ENCODE results near the gene PODNL1. TPM values are rescaled to one million over a fixed set of nuclear protein-coding genes. Genes with fewer than 3 reads are reported as not detected.

PODNL1 gene
- total RNA-seq, 1 experiment from 2014 or later, result 6.4 TPM

GRCh38 chr19:13961826-13962698 lies 23.8 kb upstream of the PODNL1 start:
- Histone ChIP-seq H3K9me2 (ENCODE audit: insufficient read depth) (no peaks in the 10 kb centered on the region), H3K4me2 (no peak overlapping the region), H2AFZ (no peak overlapping the region), H3F3A (ENCODE audit: insufficient read depth, low read depth) (peaks cover 23% of the 10 kb centered on the region), H3K36me3 (ENCODE audit: low read depth) (peaks cover 13% of the 10 kb centered on the region; the same call in 1 of the 2 replicates), H3K9me3 (ENCODE audit: insufficient read depth, low read depth) (no peaks in the 10 kb centered on the region), H3K4me3 (no peak overlapping the region), H3K4me1 (replicated peaks; ENCODE audit: insufficient read depth) (no peaks in the 10 kb centered on the region), H3K27me3 (ENCODE audit: insufficient read depth, low read depth) (no peaks in the 10 kb centered on the region), H3K79me2 (ENCODE audit: low read depth) (no peaks in the 10 kb centered on the region), H3K27ac (no peak overlapping the region), H4K20me1 (ENCODE audit: insufficient read depth) (no peaks in the 10 kb centered on the region)
- DNase-seq, result no peak
- no peak for TF ChIP-seq EZH2 (IDR thresholded peaks at IDR 0.05; ENCODE audit: low read depth)
- TF ChIP-seq, protein P1, sequence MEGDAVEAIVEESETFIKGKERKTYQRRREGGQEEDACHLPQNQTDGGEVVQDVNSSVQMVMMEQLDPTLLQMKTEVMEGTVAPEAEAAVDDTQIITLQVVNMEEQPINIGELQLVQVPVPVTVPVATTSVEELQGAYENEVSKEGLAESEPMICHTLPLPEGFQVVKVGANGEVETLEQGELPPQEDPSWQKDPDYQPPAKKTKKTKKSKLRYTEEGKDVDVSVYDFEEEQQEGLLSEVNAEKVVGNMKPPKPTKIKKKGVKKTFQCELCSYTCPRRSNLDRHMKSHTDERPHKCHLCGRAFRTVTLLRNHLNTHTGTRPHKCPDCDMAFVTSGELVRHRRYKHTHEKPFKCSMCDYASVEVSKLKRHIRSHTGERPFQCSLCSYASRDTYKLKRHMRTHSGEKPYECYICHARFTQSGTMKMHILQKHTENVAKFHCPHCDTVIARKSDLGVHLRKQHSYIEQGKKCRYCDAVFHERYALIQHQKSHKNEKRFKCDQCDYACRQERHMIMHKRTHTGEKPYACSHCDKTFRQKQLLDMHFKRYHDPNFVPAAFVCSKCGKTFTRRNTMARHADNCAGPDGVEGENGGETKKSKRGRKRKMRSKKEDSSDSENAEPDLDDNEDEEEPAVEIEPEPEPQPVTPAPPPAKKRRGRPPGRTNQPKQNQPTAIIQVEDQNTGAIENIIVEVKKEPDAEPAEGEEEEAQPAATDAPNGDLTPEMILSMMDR (conservative IDR thresholded peaks at IDR 0.05), result no peak
- intact Hi-C loops (cut with micrococcal nuclease; ENCODE audit: unreplicated experiment), result no loop called here
- ChIA-PET CTCF (no interaction called here), POLR2A (ENCODE audit: unreplicated experiment) (no interaction called here)
- no TSS peak for BruUV-seq (replicated peaks)

DNA sequence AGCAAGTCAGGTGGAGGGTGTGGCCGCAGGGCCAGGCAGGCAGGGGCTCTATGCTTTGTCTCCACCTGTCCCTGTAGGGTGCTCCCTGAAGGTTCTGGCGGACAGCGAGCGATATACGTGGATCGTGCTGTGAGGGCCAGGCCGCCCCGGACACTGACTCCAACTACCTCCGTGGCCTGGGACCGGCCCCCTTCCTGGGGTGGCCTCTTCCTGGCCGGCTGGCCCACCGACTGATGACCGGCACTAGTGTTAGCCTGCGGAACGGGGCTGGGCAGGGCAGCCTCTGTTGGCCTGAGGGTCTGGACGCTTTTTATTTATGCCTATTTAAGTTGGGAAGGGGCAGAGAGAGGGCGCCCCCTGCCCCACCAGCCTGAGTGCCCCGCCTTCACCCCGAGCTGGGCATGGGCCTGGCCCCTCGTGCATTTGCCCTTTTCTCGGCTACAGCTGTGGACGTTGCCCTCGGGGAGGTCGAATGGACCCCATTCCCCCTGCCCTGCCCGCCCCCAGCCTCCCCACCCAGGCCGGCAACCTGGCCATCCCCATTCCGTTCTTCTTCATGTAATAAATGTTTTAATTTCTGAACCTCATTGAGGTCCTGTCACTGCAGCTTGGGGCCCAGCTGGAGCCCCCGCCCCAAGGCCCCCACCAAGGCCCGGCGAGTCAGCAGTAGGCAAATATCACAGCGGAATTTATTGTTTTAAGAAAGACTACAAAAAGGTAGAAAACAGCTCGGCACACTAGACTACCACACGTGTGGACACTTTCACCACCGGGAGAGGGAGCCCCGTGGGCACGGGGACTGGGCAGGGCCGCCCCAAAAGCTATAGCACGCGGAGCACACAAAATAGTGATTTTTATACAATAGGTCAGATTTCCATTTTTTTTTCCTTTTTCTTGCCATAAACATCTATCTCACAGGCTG lies 22.9 kb upstream of the PODNL1 start:
- TF ChIP-seq EZH2 (IDR thresholded peaks at IDR 0.05; ENCODE audit: low read depth), result no peak
- TF ChIP-seq, protein P1 (conservative IDR thresholded peaks at IDR 0.05), result no peak
- POLR2A ChIA-PET (ENCODE audit: unreplicated experiment), result no interaction called here

More for the DNA sequence above, 22.9 kb upstream of the PODNL1 start:
- Histone ChIP-seq H3K79me2 (ENCODE audit: low read depth) (no peaks in the 10 kb centered on the region), H3K27ac (no peak overlapping the region), H3K4me3 (no peak overlapping the region), H3K4me1 (replicated peaks; ENCODE audit: insufficient read depth) (no peaks in the 10 kb centered on the region), H3F3A (ENCODE audit: insufficient read depth, low read depth) (peaks cover 23% of the 10 kb centered on the region), H3K27me3 (ENCODE audit: insufficient read depth, low read depth) (no peaks in the 10 kb centered on the region), H2AFZ (no peak overlapping the region), H3K9me2 (ENCODE audit: insufficient read depth) (no peaks in the 10 kb centered on the region), H3K9me3 (ENCODE audit: insufficient read depth, low read depth) (no peaks in the 10 kb centered on the region), H3K4me2 (no peak overlapping the region), H4K20me1 (ENCODE audit: insufficient read depth) (no peaks in the 10 kb centered on the region), H3K36me3 (ENCODE audit: low read depth) (peaks cover 15% of the 10 kb centered on the region; the same call in 1 of the 2 replicates)
- CTCF ChIA-PET, result no interaction called here
- intact Hi-C loops (cut with micrococcal nuclease; ENCODE audit: unreplicated experiment), result no loop called here
- BruUV-seq (replicated peaks), result no TSS peak
- no peak for DNase-seq
